K562 (cell line): ENCODE data around the gene RECK. TPM values are rescaled to one million over a fixed set of nuclear protein-coding genes. Genes with fewer than 3 reads are reported as not detected.

Experiments
- HNRNPH1 ChIP-seq: fragments of 200-400 bp; formaldehyde crosslinking; optimal IDR thresholded peaks from 2 replicates; pipeline ENCODE3; 2017; ENCODE audit warnings: low read depth, mild to moderate bottlenecking, low read length, moderate library complexity
- KDM5B ChIP-seq: fragments of 200-600 bp; sonication (generic); IDR thresholded peaks from 2 replicates; pipeline ENCODE4 v1.6.1; 2012; ENCODE audit warnings: low read depth, mild to moderate bottlenecking, moderate library complexity, low read length, control low read depth, inconsistent platforms; ENCODE audit not compliant: insufficient replicate concordance
- KLF10 ChIP-seq: fragments of 250-450 bp; sonication (Bioruptor Pico); IDR thresholded peaks from 2 replicates; pipeline ENCODE4 v1.6.1; 2021; ENCODE audit warnings: matching md5 sums
- MBD1 ChIP-seq: fragments of 250-450 bp; sonication (Bioruptor Pico); IDR thresholded peaks from 2 replicates; pipeline ENCODE4 v1.8.0; 2022; ENCODE audit warnings: inconsistent platforms
- MIER1 ChIP-seq: fragments of 450-650 bp; IDR thresholded peaks from 2 replicates; pipeline ENCODE4 v1.6.1; 2016; ENCODE audit warnings: antibody characterized with exemption, mild to moderate bottlenecking, low read depth
- NELFE ChIP-seq: IDR thresholded peaks from 2 replicates; pipeline ENCODE4 v1.6.1; 2011; ENCODE audit warnings: mild to moderate bottlenecking; ENCODE audit not compliant: insufficient read depth, insufficient read length
- PHF20 ChIP-seq: fragments of 450-650 bp; IDR thresholded peaks from 2 replicates; pipeline ENCODE4 v1.6.1; 2018; ENCODE audit not compliant: partially characterized antibody
- RCOR1 ChIP-seq, 2 experiments: IDR thresholded peaks; 2 replicates each; pipeline ENCODE4 v1.6.1; 2012; ENCODE audit warnings: low read depth in 2 of 2, low read length in 2 of 2, borderline replicate concordance in 1 of 2, improper control_type of control experiment in 1 of 2
- SMARCC2 ChIP-seq: fragments of 450-650 bp; IDR thresholded peaks from 2 replicates; pipeline ENCODE4 v1.6.1; 2017; ENCODE audit warnings: antibody characterized with exemption, moderate library complexity, mild to moderate bottlenecking, low read depth
- SP2 ChIP-seq: IDR thresholded peaks from 2 replicates; pipeline ENCODE4 v1.6.1; 2011; ENCODE audit warnings: mild to moderate bottlenecking, low read depth, low read length, moderate library complexity; ENCODE audit not compliant: poor library complexity, severe bottlenecking; ENCODE audit errors: extremely low read depth
- SRSF9 ChIP-seq: fragments of 200-400 bp; formaldehyde crosslinking; IDR thresholded peaks from 2 replicates; pipeline ENCODE4 v1.6.1; 2017; ENCODE audit warnings: low read depth, low read length, borderline replicate concordance
- TEAD4 ChIP-seq, 2 experiments: sonication (generic) in 1 of 2; formaldehyde crosslinking in 1 of 2; IDR thresholded peaks; 2 replicates each; pipeline versions ENCODE4 v1.6.1 to v1.8.0; 2012 to 2022; ENCODE audit warnings: borderline replicate concordance in 1 of 2, inconsistent platforms in 1 of 2, low read length in 1 of 2, mild to moderate bottlenecking in 1 of 2, missing genetic modification reagents in 1 of 2
- ZBTB7A ChIP-seq: IDR thresholded peaks from 2 replicates; pipeline ENCODE4 v1.6.1; 2011; ENCODE audit warnings: low read depth, mild to moderate bottlenecking, low read length, moderate library complexity, borderline replicate concordance; ENCODE audit not compliant: control insufficient read depth
- ZFP30 ChIP-seq: fragments of 250-450 bp; sonication (Bioruptor Pico); IDR thresholded peaks from 2 replicates; pipeline ENCODE4 v1.8.0; 2022; ENCODE audit warnings: moderate library complexity, mild to moderate bottlenecking, inconsistent platforms, borderline replicate concordance
- ZNF398 ChIP-seq: fragments of 250-450 bp; sonication (Bioruptor Pico); IDR thresholded peaks from 2 replicates; pipeline ENCODE4 v1.8.0; 2021; ENCODE audit warnings: moderate library complexity, mild to moderate bottlenecking, inconsistent platforms
- ZNF431 ChIP-seq: sonication (generic); formaldehyde crosslinking; IDR thresholded peaks from 2 replicates; pipeline ENCODE4 v1.8.0; 2022; ENCODE audit warnings: mild to moderate bottlenecking, missing genetic modification reagents
- ZNF584 ChIP-seq: fragments of 200-800 bp; sonication (Bioruptor generic); IDR thresholded peaks from 2 replicates; pipeline ENCODE4 v1.6.1; 2016; ENCODE audit warnings: low read depth, mild to moderate bottlenecking, missing genetic modification characterization, missing compliant biosample characterization
- polyA plus RNA-seq, 8 experiments: library from polyadenylated mRNA; depleted of rRNA in 4 of 8; stranded (reverse) in 5 of 8; unstranded in 3 of 8; fragments of >200 nt; fragmentation: Nextera tagmentation in 2 of 8; fragmentation: Illumina TruSeq in 1 of 8; extraction: Ambion mirVana in 2 of 8; extraction: Trizol in 1 of 8; gene quantifications; 2 replicates each; pipeline versions ENCODE4 v1.2.1 to v1.2.3, GENCODE V29; 2011 to 2014; ENCODE audit warnings: inconsistent platforms in 1 of 8, missing spikeins in 1 of 8
- total RNA-seq, 7 experiments: library from RNA; depleted of rRNA in 6 of 7; stranded (reverse); fragments of >200 nt in 6 of 7; fragmentation: Illumina TruSeq in 2 of 7; extraction: Trizol in 2 of 7; gene quantifications; 2 replicates each; pipeline versions ENCODE4 v1.2.1 to v1.2.3, GENCODE V29; 2011 to 2021; ENCODE audit warnings: low replicate concordance in 1 of 7
- TF ChIP-seq, protein P1 (sequence below): fragments of 450-650 bp; IDR thresholded peaks from 2 replicates; pipeline ENCODE4 v1.6.1; 2017; ENCODE audit warnings: mild to moderate bottlenecking, moderate library complexity
- TF ChIP-seq, protein P2 (sequence below), 2 experiments: fragments of 450-650 bp in 1 of 2; IDR thresholded peaks; 2 replicates each; pipeline ENCODE4 v1.6.1; 2011 to 2017; ENCODE audit warnings: low read depth in 2 of 2, antibody characterized with exemption in 1 of 2, borderline replicate concordance in 1 of 2, low read length in 1 of 2, mild to moderate bottlenecking in 1 of 2, mixed read lengths in 1 of 2; ENCODE audit not compliant: control insufficient read depth in 1 of 2

Gene RECK
- total and polyA plus RNA-seq, 9 of the 15 experiments (the other 6 are each of a cell fraction or from before 2014, with no cell fraction given): 0.04 to 0.36 (median 0.16) TPM

DNA sequence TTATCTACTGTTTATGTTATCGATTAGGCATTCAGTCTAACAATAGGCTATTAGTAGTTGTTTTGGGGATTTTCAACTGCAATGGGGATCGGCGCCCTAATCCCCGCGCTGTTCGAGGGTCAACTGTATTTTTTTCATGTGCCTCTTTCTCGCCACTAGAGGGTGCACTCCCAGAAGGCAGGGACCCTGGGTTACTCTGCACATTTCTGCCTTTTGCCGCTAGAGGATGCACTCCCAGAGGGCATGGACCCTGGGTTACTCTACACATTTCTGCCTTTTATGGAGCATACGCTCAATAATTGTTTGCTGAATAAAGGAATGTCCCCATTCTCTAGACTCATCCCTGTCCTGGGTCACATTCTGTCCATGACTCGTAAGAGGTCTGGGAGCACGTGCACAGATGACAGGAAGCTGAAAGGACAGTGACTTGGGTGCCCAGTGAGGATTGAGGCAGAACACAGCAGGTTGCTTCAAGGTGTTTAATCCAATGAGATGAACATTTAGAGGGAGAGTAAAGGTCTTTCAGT, 27.9 kb upstream of the RECK start (continued):
- no peak for TF ChIP-seq KDM5B
- peak in 1 of 2 experiments; percentile 41; a peak in 1 of 4 replicates for TF ChIP-seq RCOR1 (IDR thresholded peaks at IDR 0.05; ENCODE audit: borderline replicate concordance in 1 of 2, low read depth in 2 of 2, low read length in 2 of 2)
- no peak for TF ChIP-seq ZNF398 (CRISPR knock-in tag)
- TF ChIP-seq ZFP30 (CRISPR knock-in tag): no peak
- no peak for TF ChIP-seq MBD1
- TF ChIP-seq MIER1: no peak
- no peak for TF ChIP-seq SP2
- TF ChIP-seq TEAD4 (IDR thresholded peaks at IDR 0.05; ENCODE audit: low read length): peak; percentile 35; the same call in 1 of the 2 replicates
- no peak for TF ChIP-seq TEAD4 (CRISPR knock-in tag; IDR thresholded peaks at IDR 0.05; ENCODE audit: borderline replicate concordance)
- TF ChIP-seq, protein P1, sequence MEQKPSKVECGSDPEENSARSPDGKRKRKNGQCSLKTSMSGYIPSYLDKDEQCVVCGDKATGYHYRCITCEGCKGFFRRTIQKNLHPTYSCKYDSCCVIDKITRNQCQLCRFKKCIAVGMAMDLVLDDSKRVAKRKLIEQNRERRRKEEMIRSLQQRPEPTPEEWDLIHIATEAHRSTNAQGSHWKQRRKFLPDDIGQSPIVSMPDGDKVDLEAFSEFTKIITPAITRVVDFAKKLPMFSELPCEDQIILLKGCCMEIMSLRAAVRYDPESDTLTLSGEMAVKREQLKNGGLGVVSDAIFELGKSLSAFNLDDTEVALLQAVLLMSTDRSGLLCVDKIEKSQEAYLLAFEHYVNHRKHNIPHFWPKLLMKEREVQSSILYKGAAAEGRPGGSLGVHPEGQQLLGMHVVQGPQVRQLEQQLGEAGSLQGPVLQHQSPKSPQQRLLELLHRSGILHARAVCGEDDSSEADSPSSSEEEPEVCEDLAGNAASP: no peak
- peak; percentile 67; the same call in 1 of the 2 replicates for TF ChIP-seq ZBTB7A
- TF ChIP-seq PHF20: no peak
- TF ChIP-seq SRSF9: no peak
- no peak for TF ChIP-seq ZNF584 (CRISPR knock-in tag)
- no peak for TF ChIP-seq SMARCC2
- TF ChIP-seq KLF10 (CRISPR knock-in tag): no peak
- TF ChIP-seq, protein P2, sequence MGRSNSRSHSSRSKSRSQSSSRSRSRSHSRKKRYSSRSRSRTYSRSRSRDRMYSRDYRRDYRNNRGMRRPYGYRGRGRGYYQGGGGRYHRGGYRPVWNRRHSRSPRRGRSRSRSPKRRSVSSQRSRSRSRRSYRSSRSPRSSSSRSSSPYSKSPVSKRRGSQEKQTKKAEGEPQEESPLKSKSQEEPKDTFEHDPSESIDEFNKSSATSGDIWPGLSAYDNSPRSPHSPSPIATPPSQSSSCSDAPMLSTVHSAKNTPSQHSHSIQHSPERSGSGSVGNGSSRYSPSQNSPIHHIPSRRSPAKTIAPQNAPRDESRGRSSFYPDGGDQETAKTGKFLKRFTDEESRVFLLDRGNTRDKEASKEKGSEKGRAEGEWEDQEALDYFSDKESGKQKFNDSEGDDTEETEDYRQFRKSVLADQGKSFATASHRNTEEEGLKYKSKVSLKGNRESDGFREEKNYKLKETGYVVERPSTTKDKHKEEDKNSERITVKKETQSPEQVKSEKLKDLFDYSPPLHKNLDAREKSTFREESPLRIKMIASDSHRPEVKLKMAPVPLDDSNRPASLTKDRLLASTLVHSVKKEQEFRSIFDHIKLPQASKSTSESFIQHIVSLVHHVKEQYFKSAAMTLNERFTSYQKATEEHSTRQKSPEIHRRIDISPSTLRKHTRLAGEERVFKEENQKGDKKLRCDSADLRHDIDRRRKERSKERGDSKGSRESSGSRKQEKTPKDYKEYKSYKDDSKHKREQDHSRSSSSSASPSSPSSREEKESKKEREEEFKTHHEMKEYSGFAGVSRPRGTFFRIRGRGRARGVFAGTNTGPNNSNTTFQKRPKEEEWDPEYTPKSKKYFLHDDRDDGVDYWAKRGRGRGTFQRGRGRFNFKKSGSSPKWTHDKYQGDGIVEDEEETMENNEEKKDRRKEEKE (IDR thresholded peaks at IDR 0.05; ENCODE audit: borderline replicate concordance in 1 of 2, control insufficient read depth in 1 of 2, low read depth in 2 of 2, low read length in 1 of 2): no peak
- no peak for TF ChIP-seq HNRNPH1
- TF ChIP-seq ZNF431 (CRISPR knock-in tag): no peak
- no peak for TF ChIP-seq NELFE
